DND-41 (cell line): ENCODE results near the gene KIRREL2.

ENCODE experiments used
- CTCF ChIP-seq: IDR thresholded peaks from 2 replicates; pipeline ENCODE4 v1.5.1; 2012; ENCODE audit warnings: borderline replicate concordance, low read length, moderate library complexity, mild to moderate bottlenecking; ENCODE audit not compliant: poor library complexity, severe bottlenecking; ENCODE audit errors: extremely low read depth
- EZH2 ChIP-seq: IDR thresholded peaks from 3 replicates; pipeline ENCODE4 v1.6.1; 2012; ENCODE audit warnings: borderline replicate concordance, low read depth, mild to moderate bottlenecking, moderate library complexity, low read length, inconsistent platforms; ENCODE audit not compliant: severe bottlenecking

GRCh38 chr19:35856546-35857149 lies at the start of gene KIRREL2:
- no peak for TF ChIP-seq CTCF
- TF ChIP-seq EZH2: peak; percentile 14
